HL-60 (cell line): ENCODE results near the gene SEPTIN12.

Source experiments
- CTCF ChIP-seq: IDR thresholded peaks from one replicate; pipeline ENCODE4 v1.5.1; 2011; ENCODE audit warnings: low read length, control low read depth, inconsistent platforms; ENCODE audit not compliant: insufficient read depth
- GABPA ChIP-seq: IDR thresholded peaks from 2 replicates; pipeline ENCODE4 v1.6.1; 2012; ENCODE audit warnings: low read depth
- POLR2AphosphoS5 ChIP-seq: IDR thresholded peaks from 2 replicates; pipeline ENCODE4 v1.6.1; 2012; ENCODE audit warnings: low read depth
- REST ChIP-seq: IDR thresholded peaks from 2 replicates; pipeline ENCODE4 v1.6.1; 2012; ENCODE audit warnings: low read depth; ENCODE audit not compliant: insufficient replicate concordance
- SPI1 ChIP-seq: IDR thresholded peaks from 2 replicates; pipeline ENCODE4 v1.6.1; 2012; ENCODE audit warnings: low read depth, mild to moderate bottlenecking, borderline replicate concordance

- no peak for TF ChIP-seq CTCF
- TF ChIP-seq REST, result no peak
- no peak for TF ChIP-seq POLR2AphosphoS5
- no peak for TF ChIP-seq SPI1
- no peak for TF ChIP-seq GABPA
These were observed 25.9 kb upstream of the SEPTIN12 start for GRCh38 chr16:4814046-4814445.
